ENCODE results near the gene COCH.

Gene COCH

GRCh38 chr14:30874120-30874998 is at the start of gene COCH:
Gene COCH, plus strand, starts transcription at chr14:30874559. Its CDS starts 380 bp downstream, at chr14:30874939.
- TF ChIP-seq CTCF (IDR thresholded peaks at IDR 0.05; ENCODE audit: insufficient read depth, low read length, poor library complexity, severe bottlenecking) = peak; percentile 19
- Histone ChIP-seq H3K27me3 (replicated peaks; ENCODE audit: control insufficient read depth, insufficient read depth, low read length) (no peaks in the 10 kb centered on the region; the same call in 1 of the 2 replicates), H3K4me3 (replicated peaks; ENCODE audit: low read depth, low read length) (peak within 1 kb of the TSS; percentile 71), H3K36me3 (ENCODE audit: control insufficient read depth, insufficient read depth, low read length) (no peaks in the 10 kb centered on the region)
- DNase-seq (ENCODE audit: extremely low read depth, insufficient read length) = peak; percentile 87

- Histone ChIP-seq H3K4me3 (replicated peaks; ENCODE audit: low read depth, low read length) (no peak overlapping the region), H3K27me3 (replicated peaks; ENCODE audit: control insufficient read depth, insufficient read depth, low read length) (no peaks in the 10 kb centered on the region), H3K36me3 (ENCODE audit: control insufficient read depth, insufficient read depth, low read length) (no peaks in the 10 kb centered on the region)
- TF ChIP-seq CTCF (IDR thresholded peaks at IDR 0.05; ENCODE audit: insufficient read depth, low read length, poor library complexity, severe bottlenecking) = no peak
- no peak for DNase-seq (ENCODE audit: extremely low read depth, insufficient read length)
Observed at GRCh38 chr14:30826070-30826469, 48.3 kb upstream of the COCH start.

GRCh38 chr14:30829853-30830252 is 44.5 kb upstream of the COCH start:
- Histone ChIP-seq H3K36me3 (ENCODE audit: control insufficient read depth, insufficient read depth, low read length) (no peaks in the 10 kb centered on the region), H3K4me3 (replicated peaks; ENCODE audit: low read depth, low read length) (no peak overlapping the region), H3K27me3 (replicated peaks; ENCODE audit: control insufficient read depth, insufficient read depth, low read length) (no peaks in the 10 kb centered on the region)
- DNase-seq (ENCODE audit: extremely low read depth, insufficient read length) = no peak
- TF ChIP-seq CTCF (IDR thresholded peaks at IDR 0.05; ENCODE audit: insufficient read depth, low read length, poor library complexity, severe bottlenecking) = no peak

GRCh38 chr14:30834353-30834752 is 40.0 kb upstream of the COCH start:
- DNase-seq (ENCODE audit: extremely low read depth, insufficient read length) = no peak
- Histone ChIP-seq H3K4me3 (replicated peaks; ENCODE audit: low read depth, low read length) (no peak overlapping the region), H3K36me3 (ENCODE audit: control insufficient read depth, insufficient read depth, low read length) (no peaks in the 10 kb centered on the region), H3K27me3 (replicated peaks; ENCODE audit: control insufficient read depth, insufficient read depth, low read length) (no peaks in the 10 kb centered on the region)
- TF ChIP-seq CTCF (IDR thresholded peaks at IDR 0.05; ENCODE audit: insufficient read depth, low read length, poor library complexity, severe bottlenecking) = no peak

GRCh38 chr14:30838351-30838750 is 36.0 kb upstream of the COCH start:
- Histone ChIP-seq H3K4me3 (replicated peaks; ENCODE audit: low read depth, low read length) (no peak overlapping the region), H3K27me3 (replicated peaks; ENCODE audit: control insufficient read depth, insufficient read depth, low read length) (no peaks in the 10 kb centered on the region), H3K36me3 (ENCODE audit: control insufficient read depth, insufficient read depth, low read length) (no peaks in the 10 kb centered on the region)
- no peak for TF ChIP-seq CTCF (IDR thresholded peaks at IDR 0.05; ENCODE audit: insufficient read depth, low read length, poor library complexity, severe bottlenecking)
- DNase-seq (ENCODE audit: extremely low read depth, insufficient read length) = no peak
